Smooth muscle cell (in vitro differentiated cells): ENCODE measurements around the gene AGBL1. TPM values are rescaled to one million over a fixed set of nuclear protein-coding genes. Genes with fewer than 3 reads are reported as not detected.

ENCODE experiments used
- DNase-seq: peaks from one replicate; lab custom pipeline; 2025; ENCODE audit not compliant: unreplicated experiment; lab: John Stamatoyannopoulos, UW
- H2AFZ ChIP-seq: fragments of 200-600 bp; sonication (generic); 2 replicates; pipeline ENCODE4 v1.6.0; 2016; ENCODE audit warnings: antibody characterized with exemption, low read depth, mild to moderate bottlenecking
- H3F3A ChIP-seq: fragments of 200-600 bp; sonication (generic); 2 replicates; pipeline ENCODE4 v1.6.0; 2017; ENCODE audit warnings: antibody characterized with exemption, low read depth
- H3K27ac ChIP-seq: fragments of 200-600 bp; sonication (generic); 2 replicates; pipeline ENCODE4 v1.5.1; 2016; ENCODE audit warnings: low read depth, mild to moderate bottlenecking
- H3K27me3 ChIP-seq: fragments of 200-600 bp; sonication (generic); 2 replicates; pipeline ENCODE4 v1.6.1; 2016; ENCODE audit warnings: low read depth, mild to moderate bottlenecking
- H3K36me3 ChIP-seq: fragments of 200-600 bp; sonication (generic); 2 replicates; pipeline ENCODE4 v1.5.1; 2016; ENCODE audit warnings: low read depth
- H3K4me1 ChIP-seq: fragments of 200-600 bp; sonication (generic); 2 replicates; pipeline ENCODE4 v1.5.1; 2016; ENCODE audit warnings: low read depth
- H3K4me2 ChIP-seq: fragments of 200-600 bp; sonication (generic); 2 replicates; pipeline ENCODE4 v1.6.0; 2016; ENCODE audit warnings: mild to moderate bottlenecking
- H3K4me3 ChIP-seq: fragments of 200-600 bp; sonication (generic); 2 replicates; pipeline ENCODE4 v1.5.1; 2016; ENCODE audit warnings: mild to moderate bottlenecking
- H3K79me2 ChIP-seq: fragments of 200-600 bp; sonication (generic); 2 replicates; pipeline ENCODE4 v1.6.0; 2016; ENCODE audit warnings: low read depth, mild to moderate bottlenecking
- H3K9ac ChIP-seq: fragments of 200-600 bp; sonication (generic); 2 replicates; pipeline ENCODE4 v1.6.0; 2016; ENCODE audit warnings: low read depth
- H3K9me3 ChIP-seq: fragments of 200-600 bp; sonication (generic); replicated peaks from 2 replicates; pipeline ENCODE4 v1.5.1; 2016; ENCODE audit warnings: low read depth
- H4K20me1 ChIP-seq: fragments of 200-600 bp; sonication (generic); 2 replicates; pipeline ENCODE4 v1.6.0; 2016; ENCODE audit warnings: low read depth
- CTCF ChIP-seq: fragments of 200-600 bp; sonication (generic); IDR thresholded peaks from 2 replicates; pipeline ENCODE4 v1.5.1; 2017; ENCODE audit warnings: borderline replicate concordance, mild to moderate bottlenecking, antibody characterized with exemption; ENCODE audit not compliant: insufficient read depth, poor library complexity, severe bottlenecking
- WGBS: methylation state at CpG from one replicate; pipeline ENCODE4 v1.1.7; 2016; ENCODE audit warnings: low lambda C conversion rate; 5-methylcytosine and 5-hydroxymethylcytosine counted together
- polyA plus RNA-seq: library from polyadenylated mRNA; unstranded; fragments of >200 nt; fragmentation: Nextera tagmentation; extraction: Ambion mirVana; gene quantifications from 2 replicates; pipeline ENCODE4 v1.2.1, GENCODE V29; 2016
- total RNA-seq: library from RNA; depleted of rRNA; stranded (reverse); fragments of >200 nt; gene quantifications from 2 replicates; pipeline ENCODE4 v1.2.3, GENCODE V29; 2014

AGBL1 gene
- total and polyA plus RNA-seq, 2 experiments from 2014 or later: not detected

GRCh38 chr15:86572368-86572841 is 492.7 kb downstream of the AGBL1 start:
- DNase-seq: no peak
- Histone ChIP-seq H3K27ac (no peak overlapping the region), H3K9me3 (no peaks in the 10 kb centered on the region), H3K9ac (no peak overlapping the region), H4K20me1 (no peaks in the 10 kb centered on the region), H3K4me2 (no peak overlapping the region), H3K4me1 (no peaks in the 10 kb centered on the region), H3K4me3 (no peak overlapping the region), H2AFZ (no peak overlapping the region), H3F3A (no peaks in the 10 kb centered on the region), H3K27me3 (no peaks in the 10 kb centered on the region), H3K36me3 (no peaks in the 10 kb centered on the region), H3K79me2 (no peaks in the 10 kb centered on the region)
- no peak for TF ChIP-seq CTCF
- WGBS: 92% methylated on average over 21 of the region's 21 CpGs

GRCh38 chr15:86573476-86573875 is 493.8 kb downstream of the AGBL1 start:
- H3K27me3 ChIP-seq: no peaks in the 10 kb centered on the region
- H3K9me3 ChIP-seq: no peaks in the 10 kb centered on the region
- no peaks in the 10 kb centered on the region for H3F3A ChIP-seq
- H3K4me1 ChIP-seq: no peaks in the 10 kb centered on the region
- no peak overlapping the region for H3K4me3 ChIP-seq
- H3K4me2 ChIP-seq: no peak overlapping the region
- peak overlapping the region; percentile 54 for H2AFZ ChIP-seq
- WGBS: 61% methylated on average over 3 of the region's 3 CpGs
- no peak overlapping the region for H3K27ac ChIP-seq
- H3K79me2 ChIP-seq: no peaks in the 10 kb centered on the region
- H3K36me3 ChIP-seq: no peaks in the 10 kb centered on the region
- no peak for DNase-seq
- no peak overlapping the region for H3K9ac ChIP-seq
- TF ChIP-seq CTCF: no peak
- H4K20me1 ChIP-seq: no peaks in the 10 kb centered on the region

- no peak for TF ChIP-seq CTCF
- H3K4me1 ChIP-seq: no peaks in the 10 kb centered on the region
- WGBS: 69% methylated on average over 2 of the region's 2 CpGs
Measured at GRCh38 chr15:86588413-86588812, 508.7 kb downstream of the AGBL1 start.

GRCh38 chr15:86590461-86590860 is 510.8 kb downstream of the AGBL1 start:
- no peaks in the 10 kb centered on the region for H3K79me2 ChIP-seq
- H3K4me3 ChIP-seq: no peak overlapping the region
- no peaks in the 10 kb centered on the region for H3K9me3 ChIP-seq
- H3K4me1 ChIP-seq: no peaks in the 10 kb centered on the region
- no peaks in the 10 kb centered on the region for H3K27me3 ChIP-seq
- TF ChIP-seq CTCF: no peak
- H3K36me3 ChIP-seq: no peaks in the 10 kb centered on the region
- H3K4me2 ChIP-seq: no peak overlapping the region
- WGBS: 90% methylated on average over 1 of the region's 1 CpG
- no peak for DNase-seq
- no peak overlapping the region for H2AFZ ChIP-seq
- H4K20me1 ChIP-seq: no peaks in the 10 kb centered on the region
- H3F3A ChIP-seq: no peaks in the 10 kb centered on the region
- no peak overlapping the region for H3K27ac ChIP-seq
- no peak overlapping the region for H3K9ac ChIP-seq

More at GRCh38 chr15:86588413-86588812, 508.7 kb downstream of the AGBL1 start:
- H3K27me3 ChIP-seq: no peaks in the 10 kb centered on the region
- H4K20me1 ChIP-seq: no peaks in the 10 kb centered on the region
- no peaks in the 10 kb centered on the region for H3K36me3 ChIP-seq
- no peaks in the 10 kb centered on the region for H3K9me3 ChIP-seq
- no peak overlapping the region for H3K4me3 ChIP-seq
- no peak overlapping the region for H3K27ac ChIP-seq
- H3K79me2 ChIP-seq: no peaks in the 10 kb centered on the region
- DNase-seq: no peak
- no peak overlapping the region for H3K4me2 ChIP-seq
- H2AFZ ChIP-seq: no peak overlapping the region
- H3F3A ChIP-seq: no peaks in the 10 kb centered on the region
- no peak overlapping the region for H3K9ac ChIP-seq
